Measurements from ENCODE around the gene MYEOV.

MYEOV gene

DNA sequence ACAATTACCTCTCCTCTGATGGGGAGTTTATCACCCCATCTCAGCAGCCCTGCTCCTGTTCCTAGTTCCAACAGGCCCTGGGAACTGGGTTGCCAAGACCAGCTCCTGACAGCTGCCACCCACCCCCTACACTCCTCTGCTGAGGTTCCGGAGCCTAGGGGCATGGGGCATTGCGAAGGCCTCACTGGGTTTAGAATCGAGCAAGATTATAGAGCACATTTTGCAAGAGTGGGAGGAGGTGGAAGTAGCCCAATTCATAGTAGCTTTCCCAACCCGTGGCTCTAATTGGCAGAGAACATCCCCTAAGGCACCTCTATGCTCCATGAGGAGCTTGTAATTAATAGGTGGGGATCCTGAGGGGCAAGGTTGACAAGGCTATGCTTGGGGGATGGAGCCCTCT is 23.0 kb downstream of the MYEOV start:
- no peak overlapping the region for H3K4me3 ChIP-seq (ENCODE audit: insufficient read depth, low read length, poor library complexity, severe bottlenecking)
- no peaks in the 10 kb centered on the region for H3F3A ChIP-seq (ENCODE audit: insufficient read depth)
- H3K27me3 ChIP-seq (ENCODE audit: low read length): no peaks in the 10 kb centered on the region
- H3K36me3 ChIP-seq (ENCODE audit: low read length): no peaks in the 10 kb centered on the region
- H3K9me3 ChIP-seq (ENCODE audit: insufficient read depth, low read length): no peaks in the 10 kb centered on the region
- H3K27ac ChIP-seq (ENCODE audit: low read depth, low read length): no peak overlapping the region
- no peak overlapping the region for H3K4me2 ChIP-seq (ENCODE audit: low read depth, low read length, poor library complexity, severe bottlenecking)
- TF ChIP-seq, protein P1, sequence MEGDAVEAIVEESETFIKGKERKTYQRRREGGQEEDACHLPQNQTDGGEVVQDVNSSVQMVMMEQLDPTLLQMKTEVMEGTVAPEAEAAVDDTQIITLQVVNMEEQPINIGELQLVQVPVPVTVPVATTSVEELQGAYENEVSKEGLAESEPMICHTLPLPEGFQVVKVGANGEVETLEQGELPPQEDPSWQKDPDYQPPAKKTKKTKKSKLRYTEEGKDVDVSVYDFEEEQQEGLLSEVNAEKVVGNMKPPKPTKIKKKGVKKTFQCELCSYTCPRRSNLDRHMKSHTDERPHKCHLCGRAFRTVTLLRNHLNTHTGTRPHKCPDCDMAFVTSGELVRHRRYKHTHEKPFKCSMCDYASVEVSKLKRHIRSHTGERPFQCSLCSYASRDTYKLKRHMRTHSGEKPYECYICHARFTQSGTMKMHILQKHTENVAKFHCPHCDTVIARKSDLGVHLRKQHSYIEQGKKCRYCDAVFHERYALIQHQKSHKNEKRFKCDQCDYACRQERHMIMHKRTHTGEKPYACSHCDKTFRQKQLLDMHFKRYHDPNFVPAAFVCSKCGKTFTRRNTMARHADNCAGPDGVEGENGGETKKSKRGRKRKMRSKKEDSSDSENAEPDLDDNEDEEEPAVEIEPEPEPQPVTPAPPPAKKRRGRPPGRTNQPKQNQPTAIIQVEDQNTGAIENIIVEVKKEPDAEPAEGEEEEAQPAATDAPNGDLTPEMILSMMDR (IDR thresholded peaks at IDR 0.05; ENCODE audit: insufficient read depth, low read length, poor library complexity, severe bottlenecking): no peak
- no peak for TF ChIP-seq EZH2phosphoT487 (conservative IDR thresholded peaks at IDR 0.05; ENCODE audit: low read length)
- H3K9ac ChIP-seq (ENCODE audit: low read length): no peak overlapping the region
- no peaks in the 10 kb centered on the region for H3K9me2 ChIP-seq (replicated peaks; ENCODE audit: insufficient read depth, low read length)
- H2AFZ ChIP-seq (ENCODE audit: low read depth, low read length, severe bottlenecking): no peak overlapping the region
- no peaks in the 10 kb centered on the region for H4K20me1 ChIP-seq (ENCODE audit: low read depth, low read length)
- H3K79me2 ChIP-seq (ENCODE audit: insufficient read depth, low read length): no peaks in the 10 kb centered on the region

DNA sequence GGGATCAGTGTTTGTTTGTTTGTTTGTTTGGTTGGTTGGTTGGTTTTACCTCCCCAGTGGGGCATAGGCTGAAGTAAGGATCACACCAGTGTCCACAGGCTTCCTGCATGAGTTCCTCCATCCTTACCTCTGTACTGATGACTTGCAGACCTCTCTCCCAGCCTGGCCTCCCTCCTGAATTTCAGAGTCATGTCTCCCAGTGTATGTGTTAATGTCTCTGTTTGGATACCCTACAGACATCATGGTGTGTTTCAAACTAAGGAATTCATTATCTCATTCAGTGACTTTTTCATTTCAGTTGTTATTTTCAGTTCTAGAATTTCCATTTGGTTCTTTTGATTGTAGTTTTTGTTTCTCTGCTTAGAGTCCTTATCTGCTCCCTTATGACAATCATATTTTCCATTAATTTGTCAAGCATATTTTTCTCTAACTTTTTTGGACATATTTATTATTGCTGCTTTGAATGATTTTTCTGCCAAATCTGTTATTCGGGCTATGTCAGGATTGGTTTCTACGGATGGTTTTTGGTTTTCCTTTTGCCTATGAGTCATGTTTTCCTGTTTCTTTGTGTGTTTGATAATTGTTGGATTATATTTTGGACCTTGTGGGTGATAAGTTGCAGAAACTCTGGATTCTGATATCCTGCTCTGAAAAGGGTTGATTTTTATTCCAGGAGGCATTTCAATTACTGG is 23.6 kb downstream of the MYEOV start:
- H3K4me3 ChIP-seq (ENCODE audit: insufficient read depth, low read length, poor library complexity, severe bottlenecking): no peak overlapping the region
- no peaks in the 10 kb centered on the region for H3K36me3 ChIP-seq (ENCODE audit: low read length)
- TF ChIP-seq EZH2phosphoT487 (conservative IDR thresholded peaks at IDR 0.05; ENCODE audit: low read length): no peak
- H3K9me2 ChIP-seq (replicated peaks; ENCODE audit: insufficient read depth, low read length): no peaks in the 10 kb centered on the region
- H3K79me2 ChIP-seq (ENCODE audit: insufficient read depth, low read length): no peaks in the 10 kb centered on the region
- no peak overlapping the region for H3K4me2 ChIP-seq (ENCODE audit: low read depth, low read length, poor library complexity, severe bottlenecking)
- H4K20me1 ChIP-seq (ENCODE audit: low read depth, low read length): no peaks in the 10 kb centered on the region
- no peak overlapping the region for H2AFZ ChIP-seq (ENCODE audit: low read depth, low read length, severe bottlenecking)
- no peaks in the 10 kb centered on the region for H3F3A ChIP-seq (ENCODE audit: insufficient read depth)
- H3K27ac ChIP-seq (ENCODE audit: low read depth, low read length): no peak overlapping the region
- H3K9ac ChIP-seq (ENCODE audit: low read length): no peak overlapping the region
- no peaks in the 10 kb centered on the region for H3K27me3 ChIP-seq (ENCODE audit: low read length)
- H3K9me3 ChIP-seq (ENCODE audit: insufficient read depth, low read length): no peaks in the 10 kb centered on the region; the same call in 1 of the 2 replicates

DNA sequence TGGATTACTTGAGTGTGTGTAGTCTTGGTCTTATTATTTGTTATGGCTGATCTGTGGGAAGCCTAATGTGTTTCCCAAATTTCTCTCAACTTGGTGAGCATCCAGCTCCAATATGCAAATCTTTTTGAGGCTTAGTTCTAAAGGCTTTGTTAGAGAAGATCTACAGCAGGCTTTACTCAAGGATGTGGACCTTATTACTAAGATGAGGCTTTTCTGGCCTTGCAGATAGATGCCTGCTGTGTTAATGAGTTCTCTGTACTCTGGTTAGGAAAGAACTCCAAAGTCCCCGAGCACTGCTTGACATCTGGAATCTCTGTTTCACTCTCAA is 24.1 kb downstream of the MYEOV start:
- Histone ChIP-seq H3K9ac (ENCODE audit: low read length) (no peak overlapping the region), H4K20me1 (ENCODE audit: low read depth, low read length) (no peaks in the 10 kb centered on the region), H3K27me3 (ENCODE audit: low read length) (no peaks in the 10 kb centered on the region), H3K4me2 (ENCODE audit: low read depth, low read length, poor library complexity, severe bottlenecking) (no peak overlapping the region), H3K9me3 (ENCODE audit: insufficient read depth, low read length) (no peaks in the 10 kb centered on the region; the same call in 1 of the 2 replicates), H3K4me3 (ENCODE audit: insufficient read depth, low read length, poor library complexity, severe bottlenecking) (no peak overlapping the region), H3K79me2 (ENCODE audit: insufficient read depth, low read length) (no peaks in the 10 kb centered on the region), H3K9me2 (replicated peaks; ENCODE audit: insufficient read depth, low read length) (no peaks in the 10 kb centered on the region), H3F3A (ENCODE audit: insufficient read depth) (no peaks in the 10 kb centered on the region), H3K36me3 (ENCODE audit: low read length) (no peaks in the 10 kb centered on the region), H3K27ac (ENCODE audit: low read depth, low read length) (no peak overlapping the region), H2AFZ (ENCODE audit: low read depth, low read length, severe bottlenecking) (no peak overlapping the region)
- TF ChIP-seq EZH2phosphoT487 (conservative IDR thresholded peaks at IDR 0.05; ENCODE audit: low read length): no peak
- TF ChIP-seq, protein P1 (IDR thresholded peaks at IDR 0.05; ENCODE audit: insufficient read depth, low read length, poor library complexity, severe bottlenecking): no peak

DNA sequence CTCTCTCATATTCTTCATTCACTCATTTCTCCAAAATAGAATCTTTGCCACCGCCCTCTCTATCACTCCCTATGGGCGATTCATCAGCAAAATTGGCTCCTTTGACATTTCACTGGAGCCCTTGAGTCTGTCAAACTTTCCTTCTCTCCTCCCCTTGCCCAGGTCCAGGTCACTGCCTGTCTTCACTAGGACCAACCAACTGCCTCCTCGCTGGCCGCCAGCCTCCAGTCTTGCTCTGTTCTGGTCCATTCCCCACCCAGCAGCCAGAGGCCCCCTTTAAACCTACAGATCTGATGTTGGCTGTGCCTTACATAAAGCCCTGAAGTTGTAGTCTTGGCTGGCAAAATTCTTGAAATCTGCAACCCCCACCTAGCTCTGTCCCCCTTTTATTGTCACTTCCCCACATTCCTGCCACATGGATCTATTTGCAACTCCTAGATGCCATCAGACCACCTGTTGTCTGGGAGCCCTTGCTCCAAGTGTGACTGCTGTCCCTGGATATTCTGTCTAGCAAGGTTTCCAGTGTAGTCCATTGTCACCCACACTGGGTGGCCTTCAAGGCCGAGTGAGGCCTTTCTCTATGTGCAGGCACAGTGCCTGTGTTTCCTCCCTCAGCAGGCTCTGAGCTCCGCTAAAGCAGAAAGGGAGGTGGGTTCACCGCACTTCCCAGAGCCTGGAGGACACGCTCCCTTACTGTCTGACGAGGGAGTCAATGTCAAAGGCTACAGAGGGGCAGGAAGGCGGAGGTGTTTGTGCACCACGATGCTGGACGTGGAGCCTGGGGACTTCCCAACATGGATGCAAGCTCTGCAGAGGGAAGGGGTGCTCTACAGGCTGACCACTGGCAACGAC is 25.5 kb downstream of the MYEOV start:
- Histone ChIP-seq H4K20me1 (ENCODE audit: low read depth, low read length) (no peaks in the 10 kb centered on the region), H3K36me3 (ENCODE audit: low read length) (no peaks in the 10 kb centered on the region), H2AFZ (ENCODE audit: low read depth, low read length, severe bottlenecking) (no peak overlapping the region), H3K27me3 (ENCODE audit: low read length) (no peaks in the 10 kb centered on the region), H3F3A (ENCODE audit: insufficient read depth) (no peaks in the 10 kb centered on the region), H3K9me3 (ENCODE audit: insufficient read depth, low read length) (no peaks in the 10 kb centered on the region; the same call in 1 of the 2 replicates), H3K4me2 (ENCODE audit: low read depth, low read length, poor library complexity, severe bottlenecking) (no peak overlapping the region), H3K27ac (ENCODE audit: low read depth, low read length) (no peak overlapping the region), H3K79me2 (ENCODE audit: insufficient read depth, low read length) (no peaks in the 10 kb centered on the region), H3K9ac (ENCODE audit: low read length) (no peak overlapping the region), H3K9me2 (replicated peaks; ENCODE audit: insufficient read depth, low read length) (no peaks in the 10 kb centered on the region), H3K4me3 (ENCODE audit: insufficient read depth, low read length, poor library complexity, severe bottlenecking) (no peak overlapping the region)
- TF ChIP-seq, protein P1 (IDR thresholded peaks at IDR 0.05; ENCODE audit: insufficient read depth, low read length, poor library complexity, severe bottlenecking): no peak
- no peak for TF ChIP-seq EZH2phosphoT487 (conservative IDR thresholded peaks at IDR 0.05; ENCODE audit: low read length)
